Sigmoid colon (tissue), 7 donors: ENCODE measurements around the gene HSD11B2. TPM values are rescaled to one million over a fixed set of nuclear protein-coding genes. Genes with fewer than 3 reads are reported as not detected.
A peak's percentile ranks its signal among the peaks of the same experiment; 100 is the strongest.

Experiments used
- DNase-seq: peaks from one replicate; pipeline ENCODE4 v3.0.0-alpha.2; 2019
- H3K27ac ChIP-seq, 4 donors: fragments of 200-600 bp; sonication (generic); one replicate each; pipeline ENCODE4 v1.5.1; 2016 to 2019; ENCODE audit warnings: mild to moderate bottlenecking in 1 of 4
- H3K27me3 ChIP-seq, 3 donors: fragments of 200-600 bp; sonication (generic); one replicate each; pipeline ENCODE4 v1.5.1; 2019; ENCODE audit warnings: mild to moderate bottlenecking in 1 of 3
- H3K36me3 ChIP-seq, 4 donors: fragments of 200-600 bp; sonication (generic); one replicate each; pipeline ENCODE4 v1.5.1; 2016 to 2019
- H3K4me1 ChIP-seq, 4 donors: fragments of 200-600 bp; sonication (generic); one replicate each; pipeline ENCODE4 v1.5.1; 2017 to 2019
- H3K4me3 ChIP-seq, 4 donors: fragments of 200-600 bp; sonication (generic); one replicate each; pipeline ENCODE4 v1.5.1; 2017 to 2019; ENCODE audit warnings: mild to moderate bottlenecking in 2 of 4, moderate library complexity in 1 of 4
- H3K9me3 ChIP-seq, 4 donors: fragments of 200-600 bp in 3 of 4; sonication (generic) in 3 of 4; one replicate each; pipeline versions ENCODE4 v1.5.1 to v1.6.1; 2013 to 2019
- EP300 ChIP-seq, 4 donors: sonication (generic); formaldehyde crosslinking; IDR thresholded peaks; one replicate each; pipeline ENCODE4 v1.6.1; 2017; ENCODE audit warnings: antibody characterized with exemption in 4 of 4
- POLR2A ChIP-seq, 2 donors: fragments of 450-650 bp; IDR thresholded peaks; one replicate each; pipeline ENCODE4 v1.6.1; 2016; ENCODE audit warnings: antibody characterized with exemption in 2 of 2, mild to moderate bottlenecking in 2 of 2, moderate library complexity in 2 of 2
- POLR2AphosphoS5 ChIP-seq, 4 donors: sonication (generic); formaldehyde crosslinking; IDR thresholded peaks; one replicate each; pipeline ENCODE4 v1.6.1; 2017; ENCODE audit warnings: antibody characterized with exemption in 4 of 4
- WGBS, 2 donors: extraction: QIAGEN DNeasy Blood & Tissue Kit; methylation state at CpG; one replicate each; pipeline ENCODE4 v1.1.7; 2013; 5-methylcytosine and 5-hydroxymethylcytosine counted together
- intact Hi-C: fragments of 100-400 bp; cut with DNase I; formaldehyde crosslinking; loops from one replicate; pipeline ENCODE4 v1.15.1; 2023
- polyA plus RNA-seq, 3 donors: library from polyadenylated mRNA; stranded (reverse); fragments of 200-250 nt; gene quantifications; one replicate each; pipeline ENCODE4 v1.2.3, GENCODE V29; 2013
- total RNA-seq, 4 donors: library from RNA; depleted of rRNA; stranded (reverse); fragments of >200 nt; gene quantifications; one replicate each; pipeline ENCODE4 v1.1.0, GENCODE V29; 2016
- TF ChIP-seq, protein P1 (sequence below), 4 experiments: fragments of 450-650 bp in 3 of 4; fragments of 200-600 bp in 1 of 4; IDR thresholded peaks; one replicate each; pipeline ENCODE4 v1.5.1; 2016 to 2019; ENCODE audit warnings: antibody characterized with exemption in 4 of 4, mild to moderate bottlenecking in 3 of 4, moderate library complexity in 2 of 4
- donor health status: healthy with polysubstance abuse.
- donor health status: Bipolar disorder and iron deficiency.
- donor health status: healthy.

Gene HSD11B2
- total and polyA plus RNA-seq, 7 donors = 0.14 to 353 (median 46.1) TPM; not detected in 1

DNA sequence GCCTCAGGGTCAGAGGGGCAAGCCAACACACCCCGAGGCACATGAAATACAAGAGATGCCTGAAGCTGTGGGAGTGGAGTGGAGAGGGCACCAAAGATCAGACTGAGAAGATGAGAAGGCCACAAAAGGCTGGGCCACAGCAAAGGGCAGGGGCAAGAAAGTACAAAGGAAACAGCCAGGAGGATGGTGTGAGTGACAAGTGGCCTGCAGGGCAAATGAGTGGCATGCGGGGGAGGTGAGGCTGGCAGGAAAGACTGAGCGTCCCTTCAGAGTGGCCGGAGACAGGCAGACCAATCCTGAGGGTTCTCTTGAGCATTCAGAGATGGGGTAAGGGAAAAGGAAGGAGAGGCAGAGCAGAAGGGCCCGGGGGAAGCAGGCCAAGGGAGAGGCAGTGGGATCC lies 23.2 kb downstream of the HSD11B2 start:
- DNase-seq = no peak
- peaks cover 0 to 58% (median 48%) of the 10 kb centered on the region in 4 donors for H3K4me1 ChIP-seq
- WGBS, 2 donors = 90 to 95% methylated on average over 5 of the region's 5 CpGs

DNA sequence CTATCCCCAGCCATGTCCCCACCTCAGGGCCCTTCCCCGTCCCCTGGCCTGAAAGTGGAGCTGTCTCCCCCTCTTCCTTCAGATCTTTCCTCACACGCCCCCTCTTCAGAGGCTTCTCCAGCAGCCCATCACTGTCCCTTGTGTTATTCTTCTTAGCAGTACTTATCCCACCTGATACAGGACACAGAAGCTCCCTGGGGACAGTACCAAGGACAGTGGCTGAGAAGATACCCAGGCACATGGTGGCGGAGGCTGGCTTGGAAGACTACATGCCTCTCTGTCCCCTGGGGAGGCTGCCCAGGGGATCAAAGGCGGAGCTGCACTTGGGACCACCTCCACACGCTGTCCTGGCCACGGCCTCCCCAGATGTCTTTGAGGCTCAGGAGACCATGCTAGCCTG lies 23.9 kb downstream of the HSD11B2 start:
- Histone ChIP-seq H3K27ac (no peak overlapping the region), H3K4me3 (no peak overlapping the region), H3K9me3 (no peaks in the 10 kb centered on the region), H3K36me3 (peaks cover 9 to 35% (median 20%) of the 10 kb centered on the region in 4 donors), H3K27me3 (no peaks in the 10 kb centered on the region), H3K4me1 (peaks cover 0 to 58% (median 49%) of the 10 kb centered on the region in 4 donors)
- no peak for TF ChIP-seq EP300 (IDR thresholded peaks at IDR 0.05)
- no peak for TF ChIP-seq POLR2A (IDR thresholded peaks at IDR 0.05)
- no peak for TF ChIP-seq POLR2AphosphoS5 (IDR thresholded peaks at IDR 0.05)
- TF ChIP-seq, protein P1, sequence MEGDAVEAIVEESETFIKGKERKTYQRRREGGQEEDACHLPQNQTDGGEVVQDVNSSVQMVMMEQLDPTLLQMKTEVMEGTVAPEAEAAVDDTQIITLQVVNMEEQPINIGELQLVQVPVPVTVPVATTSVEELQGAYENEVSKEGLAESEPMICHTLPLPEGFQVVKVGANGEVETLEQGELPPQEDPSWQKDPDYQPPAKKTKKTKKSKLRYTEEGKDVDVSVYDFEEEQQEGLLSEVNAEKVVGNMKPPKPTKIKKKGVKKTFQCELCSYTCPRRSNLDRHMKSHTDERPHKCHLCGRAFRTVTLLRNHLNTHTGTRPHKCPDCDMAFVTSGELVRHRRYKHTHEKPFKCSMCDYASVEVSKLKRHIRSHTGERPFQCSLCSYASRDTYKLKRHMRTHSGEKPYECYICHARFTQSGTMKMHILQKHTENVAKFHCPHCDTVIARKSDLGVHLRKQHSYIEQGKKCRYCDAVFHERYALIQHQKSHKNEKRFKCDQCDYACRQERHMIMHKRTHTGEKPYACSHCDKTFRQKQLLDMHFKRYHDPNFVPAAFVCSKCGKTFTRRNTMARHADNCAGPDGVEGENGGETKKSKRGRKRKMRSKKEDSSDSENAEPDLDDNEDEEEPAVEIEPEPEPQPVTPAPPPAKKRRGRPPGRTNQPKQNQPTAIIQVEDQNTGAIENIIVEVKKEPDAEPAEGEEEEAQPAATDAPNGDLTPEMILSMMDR (IDR thresholded peaks at IDR 0.05) = no peak
- DNase-seq = no peak
- intact Hi-C loops = loop anchor here (2.0 kb wide), 1 partner anchor 22 kb away; no protein-coding TSS in a partner anchor
- 93 to 96% methylated on average over 6 of the region's 6 CpGs for WGBS, 2 donors

More for the DNA sequence above, 23.2 kb downstream of the HSD11B2 start:
- no peaks in the 10 kb centered on the region for H3K9me3 ChIP-seq
- peaks cover 9 to 41% (median 23%) of the 10 kb centered on the region in 4 donors for H3K36me3 ChIP-seq
- intact Hi-C loops = loop anchor here (2.0 kb wide), 1 partner anchor 21 kb away; no protein-coding TSS in a partner anchor
- no peak overlapping the region for H3K27ac ChIP-seq
- no peak overlapping the region for H3K4me3 ChIP-seq
- H3K27me3 ChIP-seq = no peaks in the 10 kb centered on the region
- TF ChIP-seq, protein P1 (IDR thresholded peaks at IDR 0.05) = no peak
- TF ChIP-seq POLR2A (IDR thresholded peaks at IDR 0.05) (no peak), POLR2AphosphoS5 (IDR thresholded peaks at IDR 0.05) (no peak), EP300 (IDR thresholded peaks at IDR 0.05) (no peak)

DNA sequence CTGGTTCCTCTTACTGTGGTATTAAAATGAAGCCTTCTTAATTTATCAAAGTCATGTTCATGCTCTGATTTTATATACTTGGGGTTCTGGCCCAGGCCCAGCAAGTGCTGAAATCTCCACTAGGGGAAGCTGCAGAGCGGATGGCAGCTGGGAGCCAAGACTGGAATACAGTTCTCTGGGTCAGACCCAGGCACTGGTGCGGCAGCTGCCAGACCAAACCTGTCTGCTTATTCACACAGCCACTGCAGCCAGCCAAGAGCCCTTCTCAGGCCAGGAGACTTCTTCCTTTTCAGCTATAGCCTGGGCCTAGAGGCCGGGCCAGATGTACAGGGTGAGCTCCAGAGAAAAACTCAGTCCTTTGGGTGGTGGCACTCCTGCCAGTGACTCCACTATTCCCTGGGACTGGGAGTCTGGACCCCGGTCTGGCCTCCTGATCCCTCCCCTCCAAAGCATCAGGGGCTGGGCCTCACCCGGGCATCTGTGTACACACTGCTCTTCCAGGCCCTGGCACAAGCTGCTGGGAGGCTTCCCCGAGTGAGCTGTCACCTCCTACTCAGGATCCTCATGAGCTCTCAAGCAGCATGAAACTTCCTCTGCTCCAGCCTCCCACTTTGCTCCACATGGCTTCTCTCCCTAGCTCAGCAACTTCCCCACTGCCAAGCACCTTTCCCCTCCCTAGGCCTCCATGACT lies 25.6 kb downstream of the HSD11B2 start:
- 20 to 59% methylated on average over 6 of the region's 6 CpGs for WGBS, 2 donors
- H3K9me3 ChIP-seq = no peaks in the 10 kb centered on the region
- H3K27me3 ChIP-seq = no peaks in the 10 kb centered on the region
- peak; percentile 95 for DNase-seq
- intact Hi-C loops = loop anchor here (1.0 kb wide), 1 partner anchor 9 kb away; no protein-coding TSS in a partner anchor
- peaks cover 2 to 30% (median 13%) of the 10 kb centered on the region in 4 donors for H3K36me3 ChIP-seq
- TF ChIP-seq EP300 (IDR thresholded peaks at IDR 0.05) (no peak), POLR2AphosphoS5 (IDR thresholded peaks at IDR 0.05) (peak; percentile 32 to 70 (median 56))
- TF ChIP-seq, protein P1 (IDR thresholded peaks at IDR 0.05) = peak; percentile 41 to 79 (median 69)
- no peak overlapping the region for H3K4me3 ChIP-seq
- H3K27ac ChIP-seq = peak overlapping the region; percentile 60 to 82 (median 76)
- peaks cover 0 to 63% (median 60%) of the 10 kb centered on the region in 4 donors for H3K4me1 ChIP-seq

DNA sequence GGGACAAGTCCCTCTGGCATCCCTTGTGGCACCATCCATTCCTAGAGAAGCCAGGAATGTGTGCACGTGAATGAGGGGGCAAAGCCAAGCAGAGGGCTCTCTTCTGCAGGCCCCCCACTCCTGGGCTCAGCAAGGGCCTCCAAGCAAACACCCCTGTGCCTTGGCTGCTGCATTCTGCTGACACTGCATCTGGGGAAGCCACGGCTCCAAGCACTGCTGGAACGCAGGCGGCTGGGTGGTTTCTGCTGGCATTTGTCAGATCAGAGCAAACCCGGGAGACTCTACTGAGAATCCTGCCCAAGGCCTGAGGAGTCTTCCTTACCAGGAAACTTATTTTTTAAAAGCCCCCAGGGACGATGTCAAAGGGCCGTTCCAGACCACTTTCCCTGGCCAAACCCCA lies 26.7 kb downstream of the HSD11B2 start:
- no peak for DNase-seq
- no peaks in the 10 kb centered on the region for H3K9me3 ChIP-seq
- no peak for TF ChIP-seq EP300 (IDR thresholded peaks at IDR 0.05)
- TF ChIP-seq, protein P1 (IDR thresholded peaks at IDR 0.05) = no peak
- TF ChIP-seq POLR2A (IDR thresholded peaks at IDR 0.05) = no peak
- peak overlapping the region; percentile 63 to 82 (median 76) for H3K27ac ChIP-seq
- H3K4me1 ChIP-seq = peaks cover 0 to 74% (median 70%) of the 10 kb centered on the region in 4 donors
- H3K27me3 ChIP-seq = no peaks in the 10 kb centered on the region
- peaks cover 0 to 19% (median 7%) of the 10 kb centered on the region in 4 donors for H3K36me3 ChIP-seq
- H3K4me3 ChIP-seq = no peak overlapping the region
- WGBS, 2 donors = 83% methylated on average over 7 of the region's 7 CpGs
- intact Hi-C loops = no loop called here
